Pulmonary artery endothelial cell (primary cell): ENCODE measurements around the gene KSR2. TPM values are rescaled to one million over a fixed set of nuclear protein-coding genes. Genes with fewer than 3 reads are reported as not detected.
A peak's percentile ranks its signal among the peaks of the same experiment; 100 is the strongest.

Experiments used
- DNase-seq: peaks from one replicate; pipeline ENCODE4 v3.0.0-alpha.2; 2011; ENCODE audit warnings: low read depth, low spot score
- total RNA-seq: library from RNA; depleted of rRNA; stranded (reverse); fragments of >200 nt; gene quantifications from 2 replicates; pipeline ENCODE4 v1.2.3, GENCODE V29; 2014

KSR2 gene
- total RNA-seq, 1 donor from 2014 or later: 0.99 TPM

DNA sequence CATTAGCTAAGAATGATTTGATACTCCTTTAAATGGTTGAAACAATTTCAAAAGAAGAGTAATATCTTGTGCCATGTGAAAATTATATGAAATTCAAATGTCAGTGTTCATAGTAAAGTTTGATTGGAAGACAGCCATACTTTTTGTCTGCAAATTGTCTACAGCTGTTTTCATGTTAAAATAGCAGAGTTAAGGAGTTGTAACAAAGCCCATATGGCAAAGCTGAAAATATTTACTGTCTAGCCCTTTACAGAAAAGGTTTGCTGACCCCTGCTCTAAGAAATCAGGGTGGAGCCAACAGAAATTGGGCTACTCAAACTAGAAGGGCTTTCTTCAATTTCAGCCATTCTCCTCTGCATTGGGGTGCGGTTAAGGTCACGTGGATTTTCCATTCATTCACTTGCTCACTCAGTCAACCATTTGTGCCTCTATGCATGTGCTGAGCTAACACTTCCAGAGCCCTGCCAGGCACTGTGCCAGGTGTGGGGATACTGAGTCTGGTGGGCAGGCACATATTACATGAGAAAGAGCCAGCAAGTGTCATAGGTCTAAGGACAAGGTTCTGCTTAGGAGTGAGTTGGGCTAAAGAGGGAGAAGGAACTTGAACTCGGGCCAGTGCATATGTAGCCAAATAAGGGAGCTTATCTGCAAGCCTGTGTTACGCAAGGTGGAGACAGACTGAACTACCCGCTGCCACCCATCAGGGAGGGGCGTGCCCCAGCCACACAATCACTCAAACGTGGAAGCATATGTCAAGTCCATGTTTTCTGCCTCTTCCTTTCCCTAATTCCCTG lies 467.5 kb downstream of the KSR2 start:
- DNase-seq: no peak

DNA sequence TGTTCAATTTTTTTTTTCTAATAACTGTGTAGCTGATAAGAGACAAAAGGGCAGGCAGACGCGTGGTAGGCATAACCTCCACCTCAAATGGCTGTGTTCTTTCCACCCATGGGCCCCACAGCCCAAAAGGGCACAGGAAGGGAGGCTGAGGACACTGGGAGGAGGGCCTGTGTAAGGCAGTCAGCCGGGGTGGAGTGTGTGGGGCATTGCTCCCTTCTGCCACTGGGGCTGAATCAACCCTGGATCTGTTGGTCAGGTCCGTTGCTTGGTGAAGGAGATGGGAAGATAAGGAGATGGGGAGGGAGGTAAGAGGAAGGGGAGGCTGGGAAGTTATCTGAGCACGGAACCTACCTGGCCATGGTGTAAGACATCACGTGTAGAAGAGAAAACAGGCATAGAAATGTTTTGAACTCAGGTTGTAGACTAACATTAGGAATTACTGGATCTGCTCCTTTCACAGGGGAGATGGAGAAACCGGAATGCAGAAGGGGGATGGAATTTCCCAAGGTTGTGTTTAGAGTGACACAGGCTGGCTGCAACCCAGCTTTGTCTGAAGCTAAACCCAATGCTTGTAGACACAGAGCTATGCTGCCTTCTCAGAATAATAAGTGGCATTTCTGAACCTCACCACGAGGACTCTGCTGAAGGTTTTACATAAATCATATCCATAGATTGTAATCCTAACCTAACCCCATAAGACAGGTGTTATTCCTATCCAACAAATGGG lies 468.9 kb downstream of the KSR2 start:
- DNase-seq: no peak

DNA sequence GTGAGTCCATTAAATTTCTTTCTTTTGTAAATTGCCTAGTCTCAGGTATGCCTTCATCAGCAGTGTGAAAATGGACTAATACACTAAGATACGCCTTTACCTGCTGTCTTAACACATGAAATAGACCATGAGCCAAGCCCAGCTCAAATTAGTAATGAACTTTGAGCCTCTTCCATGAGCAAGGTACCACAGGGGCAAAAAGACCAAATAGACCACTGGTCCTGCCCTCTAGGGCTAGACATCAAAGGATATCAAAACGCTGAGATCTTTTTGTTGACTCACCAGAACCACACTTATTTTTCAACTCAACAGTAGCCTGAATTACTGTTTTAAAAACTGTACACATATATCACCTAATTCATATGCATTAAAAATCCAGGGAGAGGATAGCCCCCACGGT lies 469.9 kb downstream of the KSR2 start:
- no peak for DNase-seq

DNA sequence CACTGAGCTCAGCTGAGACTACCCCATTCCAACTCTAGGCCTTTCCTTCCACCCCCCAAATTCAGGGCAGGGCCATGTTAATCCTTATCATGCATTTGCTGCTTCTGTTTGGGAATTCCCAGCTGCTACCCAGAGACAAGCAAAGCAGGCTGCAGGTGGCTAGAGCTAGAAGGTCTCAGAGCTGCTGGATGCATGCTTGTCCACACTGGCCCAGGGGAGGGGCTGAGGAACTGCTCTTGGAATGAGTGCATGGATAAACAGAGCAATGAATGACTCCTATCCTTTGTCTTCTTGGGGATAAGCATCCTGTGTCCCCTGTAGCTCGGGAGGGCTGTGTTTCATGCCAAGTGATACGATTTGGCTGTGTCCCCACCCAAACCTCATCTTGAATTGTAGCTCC lies 470.5 kb downstream of the KSR2 start:
- no peak for DNase-seq

DNA sequence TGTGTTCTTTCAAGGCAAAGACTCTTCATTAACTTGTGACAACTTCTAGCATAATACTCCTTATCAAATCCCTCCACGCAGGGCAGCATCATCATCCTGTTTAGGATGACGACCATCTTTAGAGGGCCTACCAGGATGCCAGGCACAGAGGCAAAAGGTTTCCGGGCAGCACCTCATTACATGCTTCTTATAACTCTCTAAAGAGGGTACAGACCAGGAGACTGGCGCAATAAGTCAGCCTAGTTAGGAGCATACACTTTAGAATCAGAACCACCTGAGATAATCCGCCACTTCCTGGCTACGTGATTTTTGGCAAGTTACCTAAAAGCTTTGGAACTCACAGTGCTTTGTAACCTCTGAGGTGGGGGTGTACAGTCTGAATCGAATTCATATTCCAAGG lies 471.4 kb downstream of the KSR2 start:
- no peak for DNase-seq

DNA sequence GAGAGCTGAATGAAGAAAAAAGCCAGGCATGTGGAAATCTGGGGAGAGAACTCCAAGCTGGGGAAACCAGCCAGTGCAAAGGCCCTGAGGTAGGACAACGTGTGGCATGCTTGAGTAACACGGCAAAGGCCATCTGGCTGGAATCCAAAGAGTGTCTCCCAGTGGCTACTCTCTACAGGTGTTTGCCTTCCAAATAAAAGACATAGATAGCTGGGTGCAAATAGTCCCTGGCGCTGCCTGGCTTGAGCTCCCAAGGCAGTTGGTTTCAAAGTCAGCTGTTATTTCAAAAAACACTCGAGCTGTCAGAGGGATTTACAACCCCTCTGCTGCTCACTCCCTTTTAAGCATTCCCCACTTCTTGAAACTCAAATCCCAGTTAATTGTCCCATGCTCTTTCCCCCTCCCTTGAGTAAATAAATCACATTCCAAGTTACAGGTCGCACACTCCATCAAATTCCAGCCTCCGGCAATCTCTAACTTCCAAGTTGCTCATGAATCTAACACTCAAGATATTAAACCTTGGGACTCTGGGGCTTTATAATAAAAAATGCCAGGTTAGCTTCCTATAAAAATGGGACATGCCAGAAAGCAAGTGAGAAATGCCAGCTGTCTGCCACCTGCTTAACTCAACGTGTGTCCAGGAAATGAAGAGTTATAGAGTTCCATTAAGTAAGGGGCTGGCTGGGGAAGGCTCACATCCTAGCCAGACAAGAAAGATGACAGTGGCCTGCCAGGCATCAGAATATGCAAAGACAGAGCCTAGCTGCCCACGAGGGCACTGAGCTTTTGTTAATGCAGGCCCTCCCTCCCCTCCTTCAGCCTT lies 473.7 kb downstream of the KSR2 start:
- no peak for DNase-seq

DNA sequence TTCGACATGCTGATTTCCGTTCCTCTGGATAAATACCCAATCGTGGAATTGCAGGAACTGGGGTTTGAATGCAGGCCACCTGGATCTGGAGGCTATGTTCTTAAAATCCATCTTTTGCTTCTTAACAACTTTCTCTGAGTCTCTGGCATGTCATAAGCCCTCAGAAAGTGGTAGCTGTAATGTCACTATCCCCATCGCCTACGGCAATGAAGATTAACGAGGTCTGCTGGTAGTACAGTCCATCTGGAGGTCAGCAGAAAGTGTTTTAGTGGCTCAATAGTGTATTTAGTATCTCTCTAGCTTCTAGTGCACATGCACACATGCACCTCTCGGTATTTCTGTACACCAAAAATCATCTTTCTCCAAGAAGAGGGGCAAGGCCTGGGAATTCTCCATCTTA lies 477.1 kb downstream of the KSR2 start:
- no peak for DNase-seq

DNA sequence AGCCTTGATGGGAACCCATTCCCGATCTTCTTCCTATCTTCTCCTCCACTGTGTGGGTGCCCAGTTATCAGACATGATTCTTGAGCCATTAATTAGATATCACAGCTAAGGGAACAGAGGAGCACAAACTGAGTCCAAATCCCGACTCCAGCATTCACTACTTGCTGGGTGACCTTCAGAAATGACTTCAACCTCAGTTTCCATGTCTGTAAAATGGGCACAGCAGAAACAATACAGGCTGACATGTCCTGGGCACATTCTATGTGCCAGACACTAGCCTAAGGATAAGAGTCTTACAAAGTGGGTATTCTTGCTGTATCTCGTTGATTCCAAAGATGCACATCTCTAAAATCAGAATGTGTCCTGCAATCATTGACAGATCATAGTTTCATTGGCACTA lies 478.7 kb downstream of the KSR2 start:
- DNase-seq: no peak

DNA sequence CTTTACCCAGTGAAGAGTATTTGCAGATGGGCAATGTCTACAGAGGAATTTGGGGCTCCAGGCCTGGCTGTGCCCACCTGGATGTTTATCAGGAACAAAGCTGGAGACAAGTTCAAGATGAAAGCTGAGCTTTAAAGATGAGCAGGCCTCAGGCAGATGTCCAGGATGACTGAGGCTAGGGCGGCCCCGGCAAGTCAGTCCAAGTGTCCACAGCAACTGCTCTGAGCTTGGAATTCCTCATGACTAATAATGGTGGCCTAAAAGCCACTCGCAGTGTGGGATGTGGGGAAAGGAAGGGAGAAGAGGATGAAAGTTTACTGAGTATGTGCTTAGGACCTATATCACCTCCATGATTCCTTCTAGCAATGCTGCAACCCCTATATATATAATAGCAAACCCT lies 479.1 kb downstream of the KSR2 start:
- no peak for DNase-seq

DNA sequence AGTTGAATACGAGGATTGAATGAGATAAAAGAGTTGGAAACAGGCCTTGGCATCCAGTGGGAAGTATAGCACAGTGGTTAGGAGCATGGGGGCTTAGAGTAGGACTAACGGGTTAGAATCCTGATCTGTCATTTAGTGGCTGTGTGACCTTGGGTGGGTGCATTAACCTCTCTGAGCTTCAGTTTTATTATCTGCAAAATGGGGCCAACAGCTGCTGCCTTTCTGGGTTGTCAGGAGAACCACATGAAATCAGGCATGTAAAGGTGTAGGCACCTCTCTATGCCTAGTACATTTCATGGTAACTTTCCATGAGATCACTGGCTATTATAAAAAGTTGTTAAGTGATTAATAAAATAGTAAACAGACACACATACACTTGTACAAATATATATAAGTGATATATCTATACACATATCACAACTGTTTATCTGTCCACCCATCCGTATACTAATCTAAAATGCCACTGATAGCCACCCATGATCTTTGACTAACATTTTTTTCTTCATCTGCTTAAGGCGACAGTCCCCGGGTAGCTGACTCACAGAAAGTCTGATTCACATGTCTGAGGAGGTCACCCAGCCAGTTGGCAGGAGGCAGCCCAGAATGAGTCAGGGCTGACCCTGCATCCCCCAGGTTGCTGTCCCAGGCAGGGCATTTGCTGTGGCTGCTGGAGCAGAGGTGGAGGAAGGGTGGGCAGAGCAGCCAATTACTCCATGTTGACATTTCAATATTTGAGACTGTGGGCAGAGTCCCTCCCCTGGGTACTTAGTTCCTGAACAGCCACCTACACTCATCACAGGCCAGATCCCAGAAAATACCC lies 481.7 kb downstream of the KSR2 start:
- DNase-seq: peak; percentile 53

DNA sequence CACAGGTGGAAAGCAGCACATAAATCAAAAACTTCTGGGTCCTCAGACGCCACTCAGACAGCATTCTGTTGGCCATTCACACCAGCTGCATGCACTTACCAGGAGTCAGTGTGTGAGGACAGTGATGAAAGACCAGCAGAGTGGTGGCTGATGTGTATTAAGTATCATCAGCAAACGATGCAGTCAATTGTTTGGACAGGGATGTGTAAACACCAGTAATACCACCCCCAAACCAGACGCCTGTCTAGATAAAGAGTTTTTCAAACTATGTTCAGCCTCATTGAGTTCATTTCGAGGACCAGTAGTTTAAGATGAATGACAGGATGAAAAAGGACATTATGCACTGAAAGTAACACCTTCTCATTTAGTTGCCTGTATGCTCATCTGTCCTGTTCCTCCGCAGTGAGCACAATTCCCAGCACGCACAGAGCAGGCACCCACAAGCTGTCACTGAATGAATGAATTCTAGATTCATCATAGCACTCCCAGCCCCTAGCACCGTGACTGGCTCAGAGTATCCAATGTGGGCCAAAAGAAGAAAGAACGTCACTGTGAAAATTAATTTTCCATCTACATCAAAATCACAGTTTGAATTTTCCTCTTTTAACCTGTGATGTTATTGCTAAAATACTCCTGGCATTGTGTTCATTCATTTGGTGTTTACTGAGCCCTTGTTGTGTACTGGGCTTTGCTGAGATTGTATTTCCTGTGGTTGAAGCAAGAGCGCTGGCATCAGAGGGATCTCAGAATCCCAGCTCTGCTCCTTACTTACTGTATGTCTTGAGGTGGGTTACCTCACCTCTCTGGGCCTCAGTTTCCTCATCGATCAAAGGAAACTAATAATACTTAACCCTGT lies 482.6 kb downstream of the KSR2 start:
- DNase-seq: no peak

DNA sequence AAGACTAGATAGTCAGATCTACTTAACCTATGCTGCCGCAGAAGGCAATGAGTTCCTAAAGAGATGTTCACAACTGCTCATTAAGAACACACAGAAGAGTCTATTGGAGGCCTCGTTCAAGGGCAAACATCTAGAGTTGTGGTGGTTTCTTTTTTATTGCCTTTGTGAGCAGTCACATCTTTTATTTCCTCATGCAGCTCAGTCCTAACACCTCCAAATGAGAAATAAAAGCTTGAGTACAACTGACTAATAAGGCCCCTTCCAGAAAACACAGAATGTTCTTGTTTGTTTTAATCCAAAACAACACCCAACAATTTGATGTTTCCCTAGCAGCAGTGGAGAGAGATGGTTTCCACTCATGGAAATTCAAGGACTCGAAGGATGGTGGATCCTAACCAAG lies 483.9 kb downstream of the KSR2 start:
- no peak for DNase-seq

DNA sequence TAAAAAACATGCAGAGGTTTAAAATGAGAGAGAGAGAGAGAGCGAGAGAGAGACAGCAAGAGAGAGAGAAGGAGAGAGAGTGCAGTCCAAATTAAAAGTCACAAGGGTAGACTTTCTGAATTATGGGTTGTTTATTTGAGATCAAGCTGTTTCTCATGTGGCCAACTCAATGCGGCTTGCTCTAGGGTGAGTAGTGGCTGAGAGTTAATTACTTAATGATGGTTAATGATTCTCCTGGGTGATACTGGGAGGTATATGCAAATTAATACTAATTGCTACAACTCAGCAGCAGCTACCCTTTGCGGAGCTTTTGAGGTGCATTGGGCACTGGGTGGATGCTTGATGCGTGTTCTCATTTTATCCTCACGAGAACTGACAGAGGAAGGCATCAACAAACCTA lies 485.3 kb downstream of the KSR2 start:
- DNase-seq: no peak

DNA sequence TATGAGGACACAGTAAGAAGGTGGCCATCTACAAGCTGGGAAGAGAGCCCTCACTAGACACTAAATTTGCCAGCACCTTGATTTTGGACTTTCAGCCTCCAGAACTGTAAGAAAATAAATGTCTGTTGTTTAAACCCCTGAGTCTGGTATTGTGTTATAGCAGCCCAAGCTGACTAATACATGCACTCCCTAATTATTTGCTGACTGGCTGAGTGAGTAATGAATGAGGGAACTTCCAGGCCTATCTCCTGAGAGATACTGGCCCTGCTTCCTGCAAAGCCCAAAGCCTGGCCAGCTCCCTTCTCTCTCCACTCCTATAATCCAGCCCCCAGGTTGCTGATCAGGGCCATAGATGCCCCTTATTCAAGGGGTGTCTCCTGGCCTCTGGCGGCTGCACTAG lies 487.3 kb downstream of the KSR2 start:
- DNase-seq: no peak

DNA sequence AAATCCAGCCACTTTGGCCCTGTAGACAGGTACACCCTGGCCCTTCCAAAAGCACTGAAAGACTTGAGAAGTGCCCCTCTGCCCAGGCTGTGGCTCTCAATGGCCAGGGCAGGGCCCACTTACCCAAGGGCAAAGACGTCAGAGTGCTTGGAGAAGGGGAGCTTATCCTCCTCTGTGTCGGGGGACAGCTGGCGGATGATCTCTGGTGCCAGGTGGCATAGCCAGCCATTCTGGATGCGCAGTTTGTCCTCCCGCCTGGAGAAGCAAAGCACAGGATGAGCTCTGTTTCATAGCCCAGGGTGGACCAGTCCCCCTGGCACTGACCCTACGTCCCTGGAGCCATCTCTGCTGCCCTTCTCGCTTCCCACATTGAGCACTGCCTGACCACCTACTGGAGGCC lies 492.4 kb downstream of the KSR2 start:
- no peak for DNase-seq

DNA sequence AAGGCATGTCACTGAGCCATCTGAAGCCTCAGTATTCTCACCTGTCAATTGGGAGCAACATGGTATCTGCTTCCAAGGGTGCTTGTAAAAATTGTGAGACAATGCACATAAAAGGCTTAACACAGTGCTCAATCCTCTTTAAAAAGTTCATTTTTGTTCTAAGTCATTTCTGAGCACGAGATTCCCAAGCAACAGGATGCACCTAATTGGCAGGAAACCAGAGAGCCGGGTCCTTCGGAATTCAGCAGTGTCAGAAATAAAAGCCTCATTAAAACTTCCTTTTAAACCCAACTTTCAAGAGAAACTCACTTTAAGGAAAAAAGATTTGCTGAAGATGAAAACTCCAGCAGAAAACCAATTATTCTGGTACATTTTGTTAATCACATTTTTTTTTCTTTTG lies 494.9 kb downstream of the KSR2 start:
- no peak for DNase-seq

DNA sequence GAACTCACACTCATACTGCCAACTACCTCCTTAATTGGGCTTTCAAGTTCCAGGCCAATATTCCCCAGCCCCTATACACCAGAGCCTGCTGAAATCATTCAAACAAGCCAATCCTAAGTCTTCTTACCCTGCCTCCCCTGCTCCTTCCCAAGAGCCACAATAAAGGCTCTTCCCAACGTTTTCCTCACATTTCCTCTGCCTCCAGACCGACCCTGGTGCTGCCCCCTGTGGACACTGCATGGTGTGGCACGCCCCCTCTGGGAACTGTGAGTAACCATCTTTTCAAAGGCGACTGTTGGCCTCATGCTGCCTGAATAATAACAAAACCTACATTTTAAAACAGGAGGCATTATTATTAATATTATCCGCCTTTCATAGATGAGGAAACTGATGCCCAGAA lies 495.8 kb downstream of the KSR2 start:
- no peak for DNase-seq

DNA sequence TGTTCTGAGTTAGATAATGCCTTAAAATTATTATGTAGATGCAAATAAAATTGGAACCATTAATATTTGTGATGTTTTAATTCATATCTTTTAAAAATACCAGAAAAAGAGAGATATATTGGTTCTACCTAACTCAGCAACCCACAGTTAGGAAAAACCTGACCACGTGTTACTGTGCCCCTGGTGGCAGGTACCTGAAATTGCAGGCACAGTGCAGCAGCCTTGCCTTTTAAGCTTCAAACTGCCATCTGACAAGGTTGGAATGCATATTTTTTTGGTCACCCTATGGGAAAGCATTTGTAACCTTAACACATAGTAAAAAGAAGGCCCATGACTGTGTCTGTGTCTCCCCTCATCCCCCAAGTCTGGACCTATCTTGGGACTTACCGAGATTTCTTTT lies 498.0 kb downstream of the KSR2 start:
- no peak for DNase-seq

DNA sequence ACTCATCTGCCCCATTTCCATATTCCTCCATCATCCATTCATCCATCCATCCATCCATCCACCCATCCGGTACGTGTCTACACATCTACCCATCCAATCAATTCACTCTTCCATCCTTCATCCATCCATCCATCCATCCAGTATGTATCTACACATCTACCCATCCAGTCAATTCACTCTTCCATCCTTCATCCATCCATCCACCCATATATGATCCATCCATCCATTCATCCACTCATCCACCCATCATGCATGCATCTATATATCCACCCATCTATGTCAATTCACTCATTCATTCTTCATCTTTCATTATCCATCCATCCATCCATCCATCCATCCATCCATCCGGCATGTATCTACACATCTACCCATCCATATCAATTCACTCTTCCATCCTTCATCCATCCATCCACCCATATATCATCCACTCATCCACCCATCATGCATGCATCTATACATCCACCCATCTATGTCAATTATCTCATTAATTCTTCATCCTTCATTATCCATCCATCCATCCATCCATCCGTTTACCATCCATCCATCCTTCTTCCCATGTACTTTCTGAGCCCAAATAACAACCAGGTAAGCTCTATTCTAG lies 498.8 kb downstream of the KSR2 start:
- no peak for DNase-seq

DNA sequence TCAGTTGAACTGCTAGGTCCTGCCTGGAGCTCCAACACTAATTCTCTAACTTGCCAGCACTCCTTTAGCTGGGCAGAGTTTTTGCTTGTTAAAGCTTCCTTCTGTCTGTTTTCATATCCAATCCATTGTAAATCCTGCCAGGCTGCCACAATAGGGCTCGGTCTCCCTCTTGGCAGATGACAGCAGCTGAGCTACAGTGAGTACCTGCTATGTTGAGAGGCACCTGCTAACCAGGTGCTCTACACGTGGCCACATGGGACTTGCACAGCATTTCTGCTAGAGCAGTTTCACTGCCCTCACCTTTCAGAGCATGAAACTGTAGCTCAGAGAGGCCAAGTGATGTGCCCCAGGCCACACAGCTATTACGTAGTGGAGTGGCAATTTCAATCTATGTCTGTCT lies 500.8 kb downstream of the KSR2 start:
- no peak for DNase-seq
